HL-60/S4 (cell line): ENCODE measurements around the gene TMPRSS3.

Experiments
- in situ Hi-C: fragments of 300-500 bp; cut with MboI; formaldehyde crosslinking; loops from 2 replicates; pipeline ENCODE4 v1.14.3; 2022; ENCODE audit warnings: low sequenced_read_pairs

Gene TMPRSS3

GRCh38 chr21:42356046-42356445, 39.8 kb downstream of the TMPRSS3 start:
- in situ Hi-C loops: no loop called here

GRCh38 chr21:42353623-42354022, 42.2 kb downstream of the TMPRSS3 start:
- in situ Hi-C loops: no loop called here

- in situ Hi-C loops: no loop called here
These were observed 43.3 kb downstream of the TMPRSS3 start for GRCh38 chr21:42352441-42353095.

GRCh38 chr21:42351626-42352440, 44.0 kb downstream of the TMPRSS3 start:
- in situ Hi-C loops: no loop called here

GRCh38 chr21:42350927-42351426, 44.9 kb downstream of the TMPRSS3 start, which contains the start of gene TFF2:
Gene TFF2 (minus strand): TSS chr21:42350994. CDS start chr21:42350957, 37 bp downstream.
- in situ Hi-C loops: no loop called here

GRCh38 chr21:42350318-42350910, 45.4 kb downstream of the TMPRSS3 start:
- in situ Hi-C loops: no loop called here

GRCh38 chr21:42349420-42350317, 46.2 kb downstream of the TMPRSS3 start:
- in situ Hi-C loops: no loop called here

- in situ Hi-C loops: no loop called here
These were observed 47.1 kb downstream of the TMPRSS3 start for GRCh38 chr21:42348762-42349161.

- in situ Hi-C loops: no loop called here
These were observed 48.1 kb downstream of the TMPRSS3 start for GRCh38 chr21:42347601-42348327.

- in situ Hi-C loops: no loop called here
These were observed 48.8 kb downstream of the TMPRSS3 start for GRCh38 chr21:42346866-42347600.

- in situ Hi-C loops: no loop called here
These were observed 49.4 kb downstream of the TMPRSS3 start for GRCh38 chr21:42346441-42346840.

GRCh38 chr21:42344631-42345030, 51.2 kb downstream of the TMPRSS3 start:
- in situ Hi-C loops: no loop called here

GRCh38 chr21:42343963-42344510, 51.8 kb downstream of the TMPRSS3 start:
- in situ Hi-C loops: no loop called here

- in situ Hi-C loops: no loop called here
These were observed 52.3 kb downstream of the TMPRSS3 start for GRCh38 chr21:42343556-42343955.

- in situ Hi-C loops: no loop called here
These were observed 52.8 kb downstream of the TMPRSS3 start for GRCh38 chr21:42343101-42343500.

GRCh38 chr21:42341776-42342542, 53.9 kb downstream of the TMPRSS3 start:
- in situ Hi-C loops: no loop called here

GRCh38 chr21:42340187-42341050, 55.4 kb downstream of the TMPRSS3 start:
- in situ Hi-C loops: no loop called here
